ENCODE data around the gene ULK3.

Gene ULK3

GRCh38 chr15:74825866-74826265 lies 17.1 kb downstream of the ULK3 start:
- H3K9me3 ChIP-seq (ENCODE audit: control insufficient read depth in 2 of 2, low read length in 2 of 2), result no peaks in the 10 kb centered on the region
- no peak overlapping the region for H3K27ac ChIP-seq (ENCODE audit: low read depth in 2 of 2, low read length in 2 of 2)
- no peak overlapping the region for H3K4me3 ChIP-seq (ENCODE audit: low read length in 2 of 2)
- no peaks in the 10 kb centered on the region for H3K36me3 ChIP-seq (ENCODE audit: control insufficient read depth in 2 of 2, insufficient read depth in 2 of 2, low read length in 2 of 2)
- peaks cover 9 to 13% of the 10 kb centered on the region in 2 donors for H3K27me3 ChIP-seq (ENCODE audit: control insufficient read depth in 2 of 2, insufficient read depth in 2 of 2, low read length in 2 of 2)
- no peaks in the 10 kb centered on the region for H3K4me1 ChIP-seq (ENCODE audit: control insufficient read depth in 2 of 2, insufficient read depth in 2 of 2, low read length in 2 of 2)
- no peak overlapping the region for H3K9ac ChIP-seq (ENCODE audit: low read depth in 1 of 2, low read length in 2 of 2)

GRCh38 chr15:74824976-74825375 lies 18.0 kb downstream of the ULK3 start:
- no peaks in the 10 kb centered on the region for H3K4me1 ChIP-seq (ENCODE audit: control insufficient read depth in 2 of 2, insufficient read depth in 2 of 2, low read length in 2 of 2)
- H3K27ac ChIP-seq (ENCODE audit: low read depth in 2 of 2, low read length in 2 of 2), result no peak overlapping the region
- H3K36me3 ChIP-seq (ENCODE audit: control insufficient read depth in 2 of 2, insufficient read depth in 2 of 2, low read length in 2 of 2), result no peaks in the 10 kb centered on the region
- no peak overlapping the region for H3K9ac ChIP-seq (ENCODE audit: low read depth in 1 of 2, low read length in 2 of 2)
- H3K27me3 ChIP-seq (ENCODE audit: control insufficient read depth in 2 of 2, insufficient read depth in 2 of 2, low read length in 2 of 2), result peaks cover 9 to 13% of the 10 kb centered on the region in 2 donors
- no peaks in the 10 kb centered on the region for H3K9me3 ChIP-seq (ENCODE audit: control insufficient read depth in 2 of 2, low read length in 2 of 2)
- H3K4me3 ChIP-seq (ENCODE audit: low read length in 2 of 2), result no peak overlapping the region

GRCh38 chr15:74823324-74823723 lies 19.6 kb downstream of the ULK3 start:
- Histone ChIP-seq H3K27me3 (ENCODE audit: control insufficient read depth in 2 of 2, insufficient read depth in 2 of 2, low read length in 2 of 2) (peaks cover 9 to 13% of the 10 kb centered on the region in 2 donors), H3K27ac (ENCODE audit: low read depth in 2 of 2, low read length in 2 of 2) (no peak overlapping the region), H3K4me3 (ENCODE audit: low read length in 2 of 2) (no peak overlapping the region), H3K36me3 (ENCODE audit: control insufficient read depth in 2 of 2, insufficient read depth in 2 of 2, low read length in 2 of 2) (no peaks in the 10 kb centered on the region), H3K4me1 (ENCODE audit: control insufficient read depth in 2 of 2, insufficient read depth in 2 of 2, low read length in 2 of 2) (peaks cover 9 to 10% of the 10 kb centered on the region in 2 donors), H3K9me3 (ENCODE audit: control insufficient read depth in 2 of 2, low read length in 2 of 2) (no peaks in the 10 kb centered on the region), H3K9ac (ENCODE audit: low read depth in 1 of 2, low read length in 2 of 2) (no peak overlapping the region)

GRCh38 chr15:74822233-74822632 lies 20.7 kb downstream of the ULK3 start:
- Histone ChIP-seq H3K27me3 (ENCODE audit: control insufficient read depth in 2 of 2, insufficient read depth in 2 of 2, low read length in 2 of 2) (peaks cover 3 to 5% of the 10 kb centered on the region in 2 donors), H3K9ac (ENCODE audit: low read depth in 1 of 2, low read length in 2 of 2) (no peak overlapping the region), H3K4me3 (ENCODE audit: low read length in 2 of 2) (no peak overlapping the region), H3K9me3 (ENCODE audit: control insufficient read depth in 2 of 2, low read length in 2 of 2) (no peaks in the 10 kb centered on the region), H3K27ac (ENCODE audit: low read depth in 2 of 2, low read length in 2 of 2) (no peak overlapping the region), H3K36me3 (ENCODE audit: control insufficient read depth in 2 of 2, insufficient read depth in 2 of 2, low read length in 2 of 2) (no peaks in the 10 kb centered on the region), H3K4me1 (ENCODE audit: control insufficient read depth in 2 of 2, insufficient read depth in 2 of 2, low read length in 2 of 2) (peaks cover 17 to 19% of the 10 kb centered on the region in 2 donors)

- Histone ChIP-seq H3K9ac (ENCODE audit: low read depth in 1 of 2, low read length in 2 of 2) (no peak overlapping the region), H3K36me3 (ENCODE audit: control insufficient read depth in 2 of 2, insufficient read depth in 2 of 2, low read length in 2 of 2) (no peaks in the 10 kb centered on the region), H3K9me3 (ENCODE audit: control insufficient read depth in 2 of 2, low read length in 2 of 2) (no peaks in the 10 kb centered on the region), H3K27ac (ENCODE audit: low read depth in 2 of 2, low read length in 2 of 2) (no peak overlapping the region), H3K27me3 (ENCODE audit: control insufficient read depth in 2 of 2, insufficient read depth in 2 of 2, low read length in 2 of 2) (peaks cover 0 to 2% of the 10 kb centered on the region in 2 donors), H3K4me1 (ENCODE audit: control insufficient read depth in 2 of 2, insufficient read depth in 2 of 2, low read length in 2 of 2) (peaks cover 20 to 24% of the 10 kb centered on the region in 2 donors), H3K4me3 (ENCODE audit: low read length in 2 of 2) (no peak overlapping the region)
Measured at GRCh38 chr15:74821790-74822158, 21.2 kb downstream of the ULK3 start.

GRCh38 chr15:74821091-74821789 lies 21.7 kb downstream of the ULK3 start:
- no peaks in the 10 kb centered on the region for H3K27me3 ChIP-seq (ENCODE audit: control insufficient read depth in 2 of 2, insufficient read depth in 2 of 2, low read length in 2 of 2)
- H3K27ac ChIP-seq (ENCODE audit: low read depth in 2 of 2, low read length in 2 of 2), result no peak overlapping the region
- peaks cover 25 to 29% of the 10 kb centered on the region in 2 donors for H3K4me1 ChIP-seq (ENCODE audit: control insufficient read depth in 2 of 2, insufficient read depth in 2 of 2, low read length in 2 of 2)
- H3K36me3 ChIP-seq (ENCODE audit: control insufficient read depth in 2 of 2, insufficient read depth in 2 of 2, low read length in 2 of 2), result no peaks in the 10 kb centered on the region
- no peak overlapping the region for H3K4me3 ChIP-seq (ENCODE audit: low read length in 2 of 2)
- no peaks in the 10 kb centered on the region for H3K9me3 ChIP-seq (ENCODE audit: control insufficient read depth in 2 of 2, low read length in 2 of 2)
- no peak overlapping the region for H3K9ac ChIP-seq (ENCODE audit: low read depth in 1 of 2, low read length in 2 of 2)

- Histone ChIP-seq H3K4me3 (ENCODE audit: low read length in 2 of 2) (no peak overlapping the region), H3K9me3 (ENCODE audit: control insufficient read depth in 2 of 2, low read length in 2 of 2) (no peaks in the 10 kb centered on the region), H3K27me3 (ENCODE audit: control insufficient read depth in 2 of 2, insufficient read depth in 2 of 2, low read length in 2 of 2) (no peaks in the 10 kb centered on the region), H3K4me1 (ENCODE audit: control insufficient read depth in 2 of 2, insufficient read depth in 2 of 2, low read length in 2 of 2) (peaks cover 36 to 41% of the 10 kb centered on the region in 2 donors), H3K9ac (ENCODE audit: low read depth in 1 of 2, low read length in 2 of 2) (no peak overlapping the region), H3K36me3 (ENCODE audit: control insufficient read depth in 2 of 2, insufficient read depth in 2 of 2, low read length in 2 of 2) (no peaks in the 10 kb centered on the region), H3K27ac (ENCODE audit: low read depth in 2 of 2, low read length in 2 of 2) (no peak overlapping the region)
Measured at GRCh38 chr15:74820056-74820455, 22.9 kb downstream of the ULK3 start.

GRCh38 chr15:74817370-74817737 lies 25.6 kb downstream of the ULK3 start:
- Histone ChIP-seq H3K9ac (ENCODE audit: low read depth in 1 of 2, low read length in 2 of 2) (peak overlapping the region in 1 of 2 donors; percentile 52), H3K27ac (ENCODE audit: low read depth in 2 of 2, low read length in 2 of 2) (peak overlapping the region; percentile 59 to 66), H3K4me1 (ENCODE audit: control insufficient read depth in 2 of 2, insufficient read depth in 2 of 2, low read length in 2 of 2) (peaks cover 39 to 44% of the 10 kb centered on the region in 2 donors), H3K4me3 (ENCODE audit: low read length in 2 of 2) (no peak overlapping the region), H3K9me3 (ENCODE audit: control insufficient read depth in 2 of 2, low read length in 2 of 2) (no peaks in the 10 kb centered on the region), H3K36me3 (ENCODE audit: control insufficient read depth in 2 of 2, insufficient read depth in 2 of 2, low read length in 2 of 2) (no peaks in the 10 kb centered on the region), H3K27me3 (ENCODE audit: control insufficient read depth in 2 of 2, insufficient read depth in 2 of 2, low read length in 2 of 2) (no peaks in the 10 kb centered on the region)

GRCh38 chr15:74816624-74817369 lies 26.2 kb downstream of the ULK3 start:
- Histone ChIP-seq H3K27ac (ENCODE audit: low read depth in 2 of 2, low read length in 2 of 2) (peak overlapping the region; percentile 59 to 66), H3K36me3 (ENCODE audit: control insufficient read depth in 2 of 2, insufficient read depth in 2 of 2, low read length in 2 of 2) (no peaks in the 10 kb centered on the region), H3K4me1 (ENCODE audit: control insufficient read depth in 2 of 2, insufficient read depth in 2 of 2, low read length in 2 of 2) (peaks cover 39 to 44% of the 10 kb centered on the region in 2 donors), H3K4me3 (ENCODE audit: low read length in 2 of 2) (no peak overlapping the region), H3K27me3 (ENCODE audit: control insufficient read depth in 2 of 2, insufficient read depth in 2 of 2, low read length in 2 of 2) (no peaks in the 10 kb centered on the region), H3K9me3 (ENCODE audit: control insufficient read depth in 2 of 2, low read length in 2 of 2) (no peaks in the 10 kb centered on the region), H3K9ac (ENCODE audit: low read depth in 1 of 2, low read length in 2 of 2) (peak overlapping the region in 1 of 2 donors; percentile 52)

GRCh38 chr15:74815961-74816360 lies 27.0 kb downstream of the ULK3 start:
- Histone ChIP-seq H3K27ac (ENCODE audit: low read depth in 2 of 2, low read length in 2 of 2) (no peak overlapping the region), H3K36me3 (ENCODE audit: control insufficient read depth in 2 of 2, insufficient read depth in 2 of 2, low read length in 2 of 2) (no peaks in the 10 kb centered on the region), H3K27me3 (ENCODE audit: control insufficient read depth in 2 of 2, insufficient read depth in 2 of 2, low read length in 2 of 2) (no peaks in the 10 kb centered on the region), H3K4me3 (ENCODE audit: low read length in 2 of 2) (no peak overlapping the region), H3K4me1 (ENCODE audit: control insufficient read depth in 2 of 2, insufficient read depth in 2 of 2, low read length in 2 of 2) (peaks cover 39 to 44% of the 10 kb centered on the region in 2 donors), H3K9me3 (ENCODE audit: control insufficient read depth in 2 of 2, low read length in 2 of 2) (no peaks in the 10 kb centered on the region), H3K9ac (ENCODE audit: low read depth in 1 of 2, low read length in 2 of 2) (no peak overlapping the region)

All from mucosa of rectum (tissue), 2 donors.